Measurements from ENCODE around the gene DOCK7. TPM values are rescaled to one million over a fixed set of nuclear protein-coding genes. Genes with fewer than 3 reads are reported as not detected.

The DOCK7 gene
- total RNA-seq, 4 donors from 2014 or later = 34.1 to 47.7 (median 42.1) TPM

DNA sequence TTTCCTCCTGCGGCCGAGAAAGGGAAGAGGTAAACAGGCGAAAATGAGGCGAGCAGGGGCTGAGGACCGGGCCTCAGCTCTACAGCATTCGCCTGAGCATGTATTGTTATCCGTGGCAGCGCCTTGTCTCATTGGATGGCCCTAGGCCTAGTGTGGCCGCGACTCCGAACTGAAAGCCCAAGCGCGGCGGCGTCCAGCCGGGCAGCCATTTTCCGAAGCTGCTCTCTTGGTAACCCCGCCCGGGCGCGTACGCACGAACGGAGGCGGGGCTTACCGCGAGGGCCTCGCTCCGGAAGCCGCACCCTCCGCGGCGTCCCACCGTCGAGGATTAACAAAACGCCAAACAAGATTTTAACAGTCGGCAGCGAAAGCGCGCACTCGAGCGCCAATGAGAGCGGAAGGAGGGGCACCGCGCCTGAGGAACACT, 252.1 kb downstream of the DOCK7 start:
- 1 to 2% methylated on average over 7 to 42 of the region's 45 CpGs for WGBS, 2 donors
- intact Hi-C loops (cut with DNase I) = no loop called here
- Histone ChIP-seq H3K9me3 (no peaks in the 10 kb centered on the region), H3K4me3 (replicated peaks in 1 of 3) (peak overlapping the region; percentile 69 to 90 (median 79)), H3K27ac (peak overlapping the region; percentile 92 to 96 (median 94)), H3K4me1 (peaks cover 25 to 26% of the 10 kb centered on the region in 2 donors), H3K27me3 (no peaks in the 10 kb centered on the region), H3K36me3 (no peaks in the 10 kb centered on the region)
- DNase-seq = peak in 1 of 2 donors; percentile 98
- peak in 1 of 2 donors; percentile 96 for TF ChIP-seq POLR2A (IDR thresholded peaks at IDR 0.05)
- TF ChIP-seq, protein P1, sequence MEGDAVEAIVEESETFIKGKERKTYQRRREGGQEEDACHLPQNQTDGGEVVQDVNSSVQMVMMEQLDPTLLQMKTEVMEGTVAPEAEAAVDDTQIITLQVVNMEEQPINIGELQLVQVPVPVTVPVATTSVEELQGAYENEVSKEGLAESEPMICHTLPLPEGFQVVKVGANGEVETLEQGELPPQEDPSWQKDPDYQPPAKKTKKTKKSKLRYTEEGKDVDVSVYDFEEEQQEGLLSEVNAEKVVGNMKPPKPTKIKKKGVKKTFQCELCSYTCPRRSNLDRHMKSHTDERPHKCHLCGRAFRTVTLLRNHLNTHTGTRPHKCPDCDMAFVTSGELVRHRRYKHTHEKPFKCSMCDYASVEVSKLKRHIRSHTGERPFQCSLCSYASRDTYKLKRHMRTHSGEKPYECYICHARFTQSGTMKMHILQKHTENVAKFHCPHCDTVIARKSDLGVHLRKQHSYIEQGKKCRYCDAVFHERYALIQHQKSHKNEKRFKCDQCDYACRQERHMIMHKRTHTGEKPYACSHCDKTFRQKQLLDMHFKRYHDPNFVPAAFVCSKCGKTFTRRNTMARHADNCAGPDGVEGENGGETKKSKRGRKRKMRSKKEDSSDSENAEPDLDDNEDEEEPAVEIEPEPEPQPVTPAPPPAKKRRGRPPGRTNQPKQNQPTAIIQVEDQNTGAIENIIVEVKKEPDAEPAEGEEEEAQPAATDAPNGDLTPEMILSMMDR (IDR thresholded peaks at IDR 0.05) = no peak

DNA sequence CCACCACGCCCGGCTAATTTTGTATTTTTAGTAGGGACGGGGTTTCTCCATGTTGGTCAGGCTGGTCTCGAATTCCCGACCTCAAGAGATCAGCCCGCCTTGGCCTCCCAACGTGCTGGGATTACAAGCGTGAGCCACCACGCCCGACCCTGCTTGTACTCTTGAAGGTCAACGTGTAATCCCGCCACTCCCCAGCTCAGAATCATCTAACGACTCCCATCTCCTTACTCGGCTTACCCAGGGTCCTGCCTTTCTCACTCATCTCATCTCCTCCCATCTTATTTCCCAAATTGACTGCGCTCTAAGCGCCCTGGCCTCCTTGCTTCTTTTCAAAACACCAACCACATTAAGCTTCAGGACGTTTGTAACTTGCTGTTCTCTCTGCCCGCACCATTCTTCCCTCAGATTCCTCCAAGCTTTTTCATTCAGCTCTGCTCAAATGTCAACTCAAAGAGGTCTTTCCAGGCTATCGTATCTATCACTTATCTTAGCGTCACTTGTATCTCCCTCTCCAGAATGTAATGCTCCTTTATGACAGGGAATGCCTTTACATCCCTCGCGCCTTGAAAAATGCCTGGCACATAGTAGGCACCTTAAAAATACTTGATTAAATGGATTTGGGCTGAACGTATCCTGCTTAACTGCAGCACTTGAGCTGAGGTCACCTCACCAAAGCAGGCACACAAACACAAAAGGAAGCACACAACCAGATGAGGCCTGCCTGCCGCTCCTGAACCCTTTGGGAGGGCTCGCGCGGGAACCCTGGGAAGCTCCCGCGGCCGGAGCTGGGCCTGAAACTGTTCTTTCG, 252.8 kb downstream of the DOCK7 start:
- no peak for TF ChIP-seq POLR2A (IDR thresholded peaks at IDR 0.05)
- WGBS, 2 donors = 47 to 50% methylated on average over 31 of the region's 31 CpGs
- peak in 1 of 2 donors; percentile 16 for DNase-seq

DNA sequence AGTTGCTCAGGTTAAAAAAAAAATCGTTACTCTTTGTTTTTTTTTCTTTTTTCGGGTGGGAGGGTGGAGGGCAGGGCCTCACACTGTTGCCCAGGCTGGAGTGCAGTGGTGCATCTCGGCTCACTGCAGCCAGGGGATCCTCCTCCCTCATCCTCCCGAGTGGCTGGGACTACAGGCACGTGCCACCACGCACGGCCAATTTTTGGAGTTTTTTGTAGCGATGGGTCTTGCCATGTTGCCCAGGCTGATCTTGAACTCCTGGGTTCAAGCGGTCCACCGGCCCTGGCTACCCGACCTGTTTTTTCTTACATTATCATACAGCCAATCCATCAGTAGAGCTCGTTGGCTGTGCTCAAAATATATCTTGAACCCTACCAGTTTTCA, 253.6 kb downstream of the DOCK7 start:
- no peak overlapping the region for H3K27ac ChIP-seq

More for the DNA sequence above, 252.8 kb downstream of the DOCK7 start:
- peak overlapping the region; percentile 92 to 96 (median 94) for H3K27ac ChIP-seq
- no peaks in the 10 kb centered on the region for H3K36me3 ChIP-seq
- peaks cover 25 to 26% of the 10 kb centered on the region in 2 donors for H3K4me1 ChIP-seq
- H3K27me3 ChIP-seq = no peaks in the 10 kb centered on the region
- peak overlapping the region; percentile 69 to 90 (median 79) for H3K4me3 ChIP-seq (replicated peaks in 1 of 3)
- H3K9me3 ChIP-seq = no peaks in the 10 kb centered on the region
- intact Hi-C loops (cut with DNase I) = no loop called here

DNA sequence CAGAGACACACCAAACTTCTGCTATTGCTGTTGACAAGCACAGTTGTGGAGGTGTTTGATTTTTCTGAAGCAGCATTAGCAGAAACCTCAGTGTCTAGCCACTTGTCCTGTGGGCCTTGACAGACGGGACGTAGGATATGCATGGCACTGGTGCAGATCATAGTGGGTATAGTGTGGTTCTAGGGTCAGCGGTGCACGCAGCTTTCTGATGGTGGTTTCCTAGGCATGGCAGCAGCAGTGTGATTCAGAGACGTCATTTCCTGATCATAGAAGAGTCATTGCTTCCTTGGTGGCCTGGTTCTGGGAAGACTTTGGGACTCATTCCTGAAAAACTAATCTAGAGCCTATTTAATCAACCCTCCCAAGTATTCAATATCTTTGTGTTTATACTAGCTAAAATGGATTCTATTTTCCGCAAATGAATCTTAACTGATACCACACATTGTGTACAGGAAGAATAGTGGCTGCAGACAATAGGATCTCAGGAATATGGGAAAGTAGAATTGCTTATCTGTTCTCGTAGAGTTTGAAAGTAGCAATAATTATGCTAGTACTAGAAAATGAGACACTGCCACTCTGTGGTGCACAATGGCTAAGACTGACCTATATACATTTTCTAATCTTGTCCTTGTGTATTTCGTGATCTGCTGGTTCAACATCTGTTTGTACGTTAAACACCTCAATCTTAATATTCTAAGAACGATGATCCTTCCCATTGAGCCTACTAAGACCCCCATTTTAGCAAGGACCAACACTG, 254.1 kb downstream of the DOCK7 start:
- no peak overlapping the region for H3K4me3 ChIP-seq (replicated peaks in 1 of 3)
- TF ChIP-seq POLR2A (IDR thresholded peaks at IDR 0.05) = no peak
- TF ChIP-seq, protein P1 (IDR thresholded peaks at IDR 0.05) = no peak
- H3K36me3 ChIP-seq = no peaks in the 10 kb centered on the region
- H3K27ac ChIP-seq = no peak overlapping the region
- H3K4me1 ChIP-seq = peaks cover 14 to 15% of the 10 kb centered on the region in 2 donors
- intact Hi-C loops (cut with DNase I) = no loop called here
- no peaks in the 10 kb centered on the region for H3K9me3 ChIP-seq
- DNase-seq = no peak
- no peaks in the 10 kb centered on the region for H3K27me3 ChIP-seq
- WGBS, 2 donors = 82 to 83% methylated on average over 10 of the region's 10 CpGs

More for the DNA sequence above, 253.6 kb downstream of the DOCK7 start:
- TF ChIP-seq, protein P1 (IDR thresholded peaks at IDR 0.05) = no peak
- no peak for TF ChIP-seq POLR2A (IDR thresholded peaks at IDR 0.05)
- no peaks in the 10 kb centered on the region for H3K9me3 ChIP-seq
- H3K27me3 ChIP-seq = no peaks in the 10 kb centered on the region
- 81 to 87% methylated on average over 12 of the region's 12 CpGs for WGBS, 2 donors
- DNase-seq = no peak
- no peaks in the 10 kb centered on the region for H3K36me3 ChIP-seq
- intact Hi-C loops (cut with DNase I) = no loop called here
- H3K4me3 ChIP-seq (replicated peaks in 1 of 3) = no peak overlapping the region
- peaks cover 18 to 19% of the 10 kb centered on the region in 2 donors for H3K4me1 ChIP-seq

DNA sequence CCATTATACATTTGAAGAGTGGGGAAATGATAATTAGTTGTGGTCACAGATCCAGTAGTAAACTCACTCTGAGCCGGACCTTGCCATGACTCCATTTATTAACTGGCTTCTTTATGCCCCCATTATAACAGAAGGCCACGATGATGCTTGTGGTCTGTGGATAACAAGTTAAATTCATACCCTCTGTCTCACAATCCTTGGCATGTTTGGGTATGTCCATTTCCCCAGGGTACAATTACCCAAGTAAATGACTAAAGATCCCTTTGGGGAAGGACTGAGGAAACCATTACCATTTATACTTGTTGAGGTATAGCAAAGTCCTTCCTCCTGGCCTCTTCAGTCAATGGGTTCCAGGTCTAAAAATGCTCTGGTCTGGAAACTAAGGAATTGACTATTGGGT, 258.6 kb downstream of the DOCK7 start:
- DNase-seq = no peak
- WGBS, 2 donors = 94 to 100% methylated on average over 2 of the region's 2 CpGs
- no peak overlapping the region for H3K27ac ChIP-seq
- no peaks in the 10 kb centered on the region for H3K27me3 ChIP-seq
- intact Hi-C loops (cut with DNase I) = no loop called here
- no peaks in the 10 kb centered on the region for H3K36me3 ChIP-seq
- no peaks in the 10 kb centered on the region for H3K4me1 ChIP-seq
- no peaks in the 10 kb centered on the region for H3K9me3 ChIP-seq
- TF ChIP-seq POLR2A (IDR thresholded peaks at IDR 0.05) = no peak
- TF ChIP-seq, protein P1 (IDR thresholded peaks at IDR 0.05) = no peak
- no peak overlapping the region for H3K4me3 ChIP-seq (replicated peaks in 1 of 3)
